Calu3 (cell line): ENCODE data around the gene OR52E5. TPM values are rescaled to one million over a fixed set of nuclear protein-coding genes. Genes with fewer than 3 reads are reported as not detected.

Experiments used
- BruUV-seq: library from RNA; stranded (reverse); fragments of 400-500 nt; replicated peaks from 2 replicates; lab custom pipeline; 2021; lab: Mats Ljungman, UMichigan
- CTCF ChIA-PET: fragments of 300-600 bp; sonication (Branson Sonifier 250); formaldehyde crosslinking; loops from one replicate; lab custom pipeline; 2022; ENCODE audit warnings: antibody characterized with exemption; lab: Charles Lee
- DNase-seq: peaks from one replicate; pipeline ENCODE4 v3.0.0; 2022
- H3K27ac Mint-ChIP-seq: one replicate; pipeline ENCODE4 v1.8.0; 2022; ENCODE audit warnings: mixed read lengths; ENCODE audit not compliant: unreplicated experiment
- H3K27me3 Mint-ChIP-seq: one replicate; pipeline ENCODE4 v1.8.0; 2022; ENCODE audit warnings: mixed read lengths; ENCODE audit not compliant: unreplicated experiment
- H3K36me3 Mint-ChIP-seq: one replicate; pipeline ENCODE4 v1.8.0; 2022; ENCODE audit warnings: mild to moderate bottlenecking, moderate library complexity, mixed read lengths; ENCODE audit not compliant: insufficient read depth, unreplicated experiment
- H3K4me1 Mint-ChIP-seq: one replicate; pipeline ENCODE4 v1.8.0; 2022; ENCODE audit warnings: mild to moderate bottlenecking, low read depth, mixed read lengths; ENCODE audit not compliant: unreplicated experiment
- H3K4me3 Mint-ChIP-seq: one replicate; pipeline ENCODE4 v1.8.0; 2022; ENCODE audit warnings: mild to moderate bottlenecking, low read depth, moderate library complexity, mixed read lengths; ENCODE audit not compliant: unreplicated experiment
- H3K9me3 Mint-ChIP-seq: one replicate; pipeline ENCODE4 v1.8.0; 2022; ENCODE audit warnings: low read depth, mixed read lengths; ENCODE audit not compliant: unreplicated experiment
- intact Hi-C: fragments of 100-400 bp; cut with micrococcal nuclease; formaldehyde crosslinking; loops from one replicate; pipeline ENCODE4 v1.10.0; 2022; ENCODE audit not compliant: unreplicated experiment
- total RNA-seq: library from RNA; stranded (reverse); gene quantifications from 2 replicates; pipeline ENCODE4 v1.2.3, GENCODE V29; 2022
- TF ChIP-seq, protein P1 (sequence below): fragments of 200-600 bp; IDR thresholded peaks from one replicate; pipeline ENCODE4 v1.8.0; 2022; ENCODE audit warnings: antibody characterized with exemption; ENCODE audit not compliant: unreplicated experiment

OR52E5 gene
- total RNA-seq, 1 experiment from 2014 or later = not detected

- peaks cover 19% of the 10 kb centered on the region for H3K9me3 Mint-ChIP-seq
- no peaks in the 10 kb centered on the region for H3K4me1 Mint-ChIP-seq
Measured at GRCh38 chr11:5923794-5924193, 30.8 kb downstream of the OR52E5 start.

GRCh38 chr11:5928271-5928670 lies 35.3 kb downstream of the OR52E5 start:
- intact Hi-C loops = no loop called here
- no peaks in the 10 kb centered on the region for H3K4me1 Mint-ChIP-seq
- no peak overlapping the region for H3K27ac Mint-ChIP-seq
- H3K36me3 Mint-ChIP-seq = no peaks in the 10 kb centered on the region
- no peak overlapping the region for H3K4me3 Mint-ChIP-seq
- DNase-seq = no peak
- no peaks in the 10 kb centered on the region for H3K27me3 Mint-ChIP-seq
- CTCF ChIA-PET = no interaction called here
- TF ChIP-seq, protein P1, sequence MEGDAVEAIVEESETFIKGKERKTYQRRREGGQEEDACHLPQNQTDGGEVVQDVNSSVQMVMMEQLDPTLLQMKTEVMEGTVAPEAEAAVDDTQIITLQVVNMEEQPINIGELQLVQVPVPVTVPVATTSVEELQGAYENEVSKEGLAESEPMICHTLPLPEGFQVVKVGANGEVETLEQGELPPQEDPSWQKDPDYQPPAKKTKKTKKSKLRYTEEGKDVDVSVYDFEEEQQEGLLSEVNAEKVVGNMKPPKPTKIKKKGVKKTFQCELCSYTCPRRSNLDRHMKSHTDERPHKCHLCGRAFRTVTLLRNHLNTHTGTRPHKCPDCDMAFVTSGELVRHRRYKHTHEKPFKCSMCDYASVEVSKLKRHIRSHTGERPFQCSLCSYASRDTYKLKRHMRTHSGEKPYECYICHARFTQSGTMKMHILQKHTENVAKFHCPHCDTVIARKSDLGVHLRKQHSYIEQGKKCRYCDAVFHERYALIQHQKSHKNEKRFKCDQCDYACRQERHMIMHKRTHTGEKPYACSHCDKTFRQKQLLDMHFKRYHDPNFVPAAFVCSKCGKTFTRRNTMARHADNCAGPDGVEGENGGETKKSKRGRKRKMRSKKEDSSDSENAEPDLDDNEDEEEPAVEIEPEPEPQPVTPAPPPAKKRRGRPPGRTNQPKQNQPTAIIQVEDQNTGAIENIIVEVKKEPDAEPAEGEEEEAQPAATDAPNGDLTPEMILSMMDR = no peak
- no TSS peak for BruUV-seq
- peaks cover 39% of the 10 kb centered on the region for H3K9me3 Mint-ChIP-seq

More at GRCh38 chr11:5923794-5924193, 30.8 kb downstream of the OR52E5 start:
- Mint-ChIP-seq H3K4me3 (no peak overlapping the region), H3K27ac (no peak overlapping the region), H3K36me3 (no peaks in the 10 kb centered on the region), H3K27me3 (no peaks in the 10 kb centered on the region)
- CTCF ChIA-PET = no interaction called here
- intact Hi-C loops = no loop called here
- DNase-seq = no peak
- no TSS peak for BruUV-seq
- TF ChIP-seq, protein P1 = no peak

GRCh38 chr11:5928811-5929210 lies 35.8 kb downstream of the OR52E5 start:
- DNase-seq = no peak
- CTCF ChIA-PET = no interaction called here
- Mint-ChIP-seq H3K27me3 (no peaks in the 10 kb centered on the region), H3K36me3 (no peaks in the 10 kb centered on the region), H3K9me3 (peaks cover 40% of the 10 kb centered on the region), H3K4me3 (no peak overlapping the region), H3K4me1 (no peaks in the 10 kb centered on the region), H3K27ac (no peak overlapping the region)
- intact Hi-C loops = no loop called here
- TF ChIP-seq, protein P1 = no peak
- BruUV-seq = no TSS peak

DNA sequence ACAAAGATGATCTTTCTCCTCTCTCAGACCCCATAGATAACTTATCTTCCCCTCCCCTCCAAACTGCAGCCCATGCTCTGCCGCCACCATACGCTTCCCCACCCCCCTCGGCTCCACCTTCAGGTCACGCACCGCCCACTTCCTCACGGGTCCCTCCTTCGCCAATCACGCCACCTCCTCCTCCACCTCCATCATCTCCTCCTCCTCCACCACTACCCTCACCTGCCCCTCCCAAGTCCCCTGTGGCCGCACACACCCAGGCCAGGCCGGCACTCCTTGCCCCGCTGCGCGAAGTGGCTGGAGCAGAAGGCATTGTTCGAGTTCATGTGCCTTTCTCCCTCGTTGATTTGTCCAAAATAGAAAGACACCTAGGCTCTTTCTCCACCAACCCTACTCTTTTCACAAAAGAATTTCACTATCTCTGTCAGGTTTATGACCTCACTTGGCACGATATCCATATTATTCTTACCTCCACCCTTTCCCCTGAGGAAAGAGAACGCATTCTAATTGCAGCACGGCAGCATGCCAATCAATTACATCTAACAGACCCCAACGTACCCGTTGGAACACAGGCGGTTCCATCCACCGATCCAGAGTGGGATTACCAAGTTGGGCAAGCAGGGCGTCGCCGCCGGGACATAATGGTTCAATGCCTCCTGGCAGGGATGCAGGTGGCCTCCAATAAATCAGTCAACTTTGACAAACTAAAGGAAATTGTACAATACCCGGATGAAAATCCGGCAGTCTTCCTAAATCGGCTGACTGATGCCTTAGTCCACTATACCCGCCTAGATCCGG lies 36.8 kb downstream of the OR52E5 start:
- Mint-ChIP-seq H3K36me3 (no peaks in the 10 kb centered on the region), H3K9me3 (peaks cover 36% of the 10 kb centered on the region), H3K4me1 (no peaks in the 10 kb centered on the region), H3K27ac (no peak overlapping the region), H3K27me3 (no peaks in the 10 kb centered on the region), H3K4me3 (no peak overlapping the region)
- TF ChIP-seq, protein P1 = no peak
- BruUV-seq = no TSS peak
- intact Hi-C loops = no loop called here
- DNase-seq = no peak
- CTCF ChIA-PET = no interaction called here
